Measurements from ENCODE around the gene ALOX12B. TPM values are rescaled to one million over a fixed set of nuclear protein-coding genes. Genes with fewer than 3 reads are reported as not detected.

The ALOX12B gene
- polyA plus RNA-seq, 2 of the 4 experiments (the other 2 are of a cell fraction): 0.63 to 1.0 TPM

GRCh38 chr17:8046929-8047768, 40.4 kb downstream of the ALOX12B start:
- no peak overlapping the region for H3K4me3 ChIP-seq
- no peaks in the 10 kb centered on the region for H3K9me3 ChIP-seq
- H3K4me2 ChIP-seq: no peak overlapping the region
- ChIA-PET CTCF (interaction anchor here (0.8 to 11.7 kb wide), 17 partner anchors 9 to 304 kb away, joined by 3 to 229 read pairs (median 4); no protein-coding TSS in a partner anchor), POLR2A (no interaction called here)
- ATAC-seq (no peak), FAIRE-seq (no peak), DNase-seq (ENCODE audit: low read depth in 1 of 2, low spot score in 1 of 2) (no peak)
- TF ChIP-seq HOXA7 (CRISPR knock-in tag; IDR thresholded peaks at IDR 0.05) (no peak), HES2 (IDR thresholded peaks at IDR 0.05) (no peak)
- H3K4me1 ChIP-seq: no peaks in the 10 kb centered on the region
- no peak overlapping the region for H3K27ac ChIP-seq
- WGBS (ENCODE audit: missing lambda C conversion rate): 52% methylated on average over 19 of the region's 24 CpGs

- no peak for TF ChIP-seq ZNF302 (CRISPR knock-in tag; IDR thresholded peaks at IDR 0.05)
- no peak for TF ChIP-seq NFE2L2 (conservative IDR thresholded peaks at IDR 0.05; ENCODE audit: low read length)
- TF ChIP-seq EP300 (IDR thresholded peaks at IDR 0.05): no peak
- no peak for TF ChIP-seq FOXS1 (CRISPR knock-in tag; IDR thresholded peaks at IDR 0.05)
- no peak for TF ChIP-seq HDAC2 (IDR thresholded peaks at IDR 0.05)
- no peak for TF ChIP-seq CBX2 (IDR thresholded peaks at IDR 0.05; ENCODE audit: borderline replicate concordance, low read depth)
- no peak for TF ChIP-seq RFX5 (IDR thresholded peaks at IDR 0.05)
- TF ChIP-seq CEBPB (IDR thresholded peaks at IDR 0.05): no peak
- TF ChIP-seq TP53 (CRISPR knock-in tag; IDR thresholded peaks at IDR 0.05): no peak
- H3K4me2 ChIP-seq: no peak overlapping the region
- ChIA-PET POLR2A (no interaction called here), CTCF (interaction anchor here (0.8 to 11.7 kb wide), 16 partner anchors 8 to 303 kb away, joined by 3 to 229 read pairs (median 4); no protein-coding TSS in a partner anchor)
- no peaks in the 10 kb centered on the region for H3K9me3 ChIP-seq
- no peak overlapping the region for H3K4me3 ChIP-seq
- 63% methylated on average over 11 of the region's 11 CpGs for WGBS (ENCODE audit: missing lambda C conversion rate)
- FAIRE-seq: no peak
- DNase-seq (ENCODE audit: low read depth in 1 of 2, low spot score in 1 of 2): no peak
- H3K27ac ChIP-seq: no peak overlapping the region
- no peaks in the 10 kb centered on the region for H3K4me1 ChIP-seq
- ATAC-seq: no peak
These were observed 41.1 kb downstream of the ALOX12B start for GRCh38 chr17:8046306-8046928.

- DNase-seq (ENCODE audit: low read depth in 1 of 2, low spot score in 1 of 2) (no peak), ATAC-seq (no peak), FAIRE-seq (no peak)
- WGBS (ENCODE audit: missing lambda C conversion rate): 56% methylated on average over 20 of the region's 24 CpGs
- no peaks in the 10 kb centered on the region for H3K4me1 ChIP-seq
- CTCF ChIA-PET: interaction anchor here (0.6 to 11.7 kb wide), 14 partner anchors 14 to 302 kb away, joined by 3 to 229 read pairs (median 5); partner anchors contain the start of gene RNF227
- no peak overlapping the region for H3K4me2 ChIP-seq
- no peak overlapping the region for H3K27ac ChIP-seq
- TF ChIP-seq HDAC2 (IDR thresholded peaks at IDR 0.05) (no peak), USF2 (IDR thresholded peaks at IDR 0.05) (no peak), JUNB (IDR thresholded peaks at IDR 0.05) (no peak), HES2 (IDR thresholded peaks at IDR 0.05) (no peak), BCL3 (IDR thresholded peaks at IDR 0.05) (no peak), FOSL2 (IDR thresholded peaks at IDR 0.05) (no peak), FOSL2 (CRISPR knock-in tag; IDR thresholded peaks at IDR 0.05) (no peak), RARB (CRISPR knock-in tag; IDR thresholded peaks at IDR 0.05) (no peak)
- no peak overlapping the region for H3K4me3 ChIP-seq
- H3K9me3 ChIP-seq: no peaks in the 10 kb centered on the region
- POLR2A ChIA-PET: no interaction called here
These were observed 42.4 kb downstream of the ALOX12B start for GRCh38 chr17:8044819-8045810.
